Measurements from ENCODE around the gene JADE2. TPM values are rescaled to one million over a fixed set of nuclear protein-coding genes. Genes with fewer than 3 reads are reported as not detected.
"Not testable (repeated sequence)": the region's sequence is repeated elsewhere in the genome, so short reads cannot be mapped to it uniquely, and the experiment has no call there.

Gene JADE2
- total RNA-seq, 2 donors from 2014 or later: 28.0 to 41.0 TPM

DNA sequence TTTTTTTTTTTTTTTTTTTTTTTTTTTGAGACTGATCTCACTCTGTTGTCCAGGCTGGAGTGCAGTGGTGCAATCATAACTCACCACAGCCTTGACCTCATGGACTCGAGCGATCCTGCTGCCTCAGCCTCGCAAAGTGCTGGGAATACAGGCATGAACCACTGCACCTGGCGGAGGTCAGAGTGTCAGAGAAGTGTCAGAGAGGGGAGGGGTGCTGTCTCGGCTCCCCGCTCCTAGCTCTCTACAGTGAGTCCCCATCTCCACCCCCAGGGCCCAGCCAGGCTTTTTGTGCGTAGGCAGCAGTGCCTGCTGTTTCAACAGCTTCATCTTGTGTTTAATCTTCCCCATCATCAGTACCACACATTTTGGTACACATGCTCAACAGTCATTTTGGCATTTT is 68.9 kb downstream of the JADE2 start:
- Histone ChIP-seq H3K27ac (no peak overlapping the region), H3K27me3 (no peaks in the 10 kb centered on the region), H3K4me3 (no peak overlapping the region), H3K9me3 (no peaks in the 10 kb centered on the region), H3K36me3 (replicated peaks in 1 of 2; ENCODE audit: insufficient read depth in 1 of 2, low read depth in 2 of 2) (no peaks in the 10 kb centered on the region), H3K4me1 (peaks cover 14% of the 10 kb centered on the region)
- intact Hi-C loops (cut with DNase I): no loop called here
- no peak for DNase-seq
- no peak for ATAC-seq
- WGBS, 2 donors: 85% methylated on average over 7 of the region's 7 CpGs
- TF ChIP-seq POLR2A (IDR thresholded peaks at IDR 0.05): no peak
- TF ChIP-seq, protein P1, sequence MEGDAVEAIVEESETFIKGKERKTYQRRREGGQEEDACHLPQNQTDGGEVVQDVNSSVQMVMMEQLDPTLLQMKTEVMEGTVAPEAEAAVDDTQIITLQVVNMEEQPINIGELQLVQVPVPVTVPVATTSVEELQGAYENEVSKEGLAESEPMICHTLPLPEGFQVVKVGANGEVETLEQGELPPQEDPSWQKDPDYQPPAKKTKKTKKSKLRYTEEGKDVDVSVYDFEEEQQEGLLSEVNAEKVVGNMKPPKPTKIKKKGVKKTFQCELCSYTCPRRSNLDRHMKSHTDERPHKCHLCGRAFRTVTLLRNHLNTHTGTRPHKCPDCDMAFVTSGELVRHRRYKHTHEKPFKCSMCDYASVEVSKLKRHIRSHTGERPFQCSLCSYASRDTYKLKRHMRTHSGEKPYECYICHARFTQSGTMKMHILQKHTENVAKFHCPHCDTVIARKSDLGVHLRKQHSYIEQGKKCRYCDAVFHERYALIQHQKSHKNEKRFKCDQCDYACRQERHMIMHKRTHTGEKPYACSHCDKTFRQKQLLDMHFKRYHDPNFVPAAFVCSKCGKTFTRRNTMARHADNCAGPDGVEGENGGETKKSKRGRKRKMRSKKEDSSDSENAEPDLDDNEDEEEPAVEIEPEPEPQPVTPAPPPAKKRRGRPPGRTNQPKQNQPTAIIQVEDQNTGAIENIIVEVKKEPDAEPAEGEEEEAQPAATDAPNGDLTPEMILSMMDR (IDR thresholded peaks at IDR 0.05): no peak

GRCh38 chr5:134594797-134595457 is 69.5 kb downstream of the JADE2 start:
- peaks cover 14% of the 10 kb centered on the region for H3K4me1 ChIP-seq
- ATAC-seq: no peak
- WGBS, 2 donors: 85 to 94% methylated on average over 3 of the region's 3 CpGs

DNA sequence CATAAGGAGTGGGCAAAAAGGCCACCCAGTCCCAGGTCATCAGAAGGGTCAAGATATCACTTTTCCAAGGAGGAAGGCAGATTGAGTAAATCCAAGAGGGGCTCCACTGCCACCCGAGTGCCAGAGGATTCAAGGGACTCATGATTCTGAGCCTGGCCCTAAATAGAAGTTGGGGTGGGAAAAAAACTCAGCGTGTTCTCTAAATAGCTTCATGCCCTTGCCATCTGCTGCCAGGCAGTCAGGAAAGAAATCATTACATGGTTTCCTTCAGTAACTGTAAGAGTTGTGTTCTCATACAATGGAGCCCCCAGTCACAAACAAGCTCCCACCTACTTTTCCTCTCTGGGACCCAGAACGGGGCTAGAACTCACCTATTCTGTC is 70.0 kb downstream of the JADE2 start:
- Histone ChIP-seq H3K27me3 (no peaks in the 10 kb centered on the region), H3K27ac (no peak overlapping the region), H3K4me1 (peaks cover 14% of the 10 kb centered on the region), H3K9me3 (no peaks in the 10 kb centered on the region), H3K4me3 (no peak overlapping the region), H3K36me3 (replicated peaks in 1 of 2; ENCODE audit: insufficient read depth in 1 of 2, low read depth in 2 of 2) (no peaks in the 10 kb centered on the region)
- WGBS, 2 donors: 64 to 87% methylated on average over 3 of the region's 3 CpGs
- intact Hi-C loops (cut with DNase I): no loop called here
- TF ChIP-seq, protein P1 (IDR thresholded peaks at IDR 0.05): no peak
- no peak for TF ChIP-seq POLR2A (IDR thresholded peaks at IDR 0.05)
- DNase-seq (no peak), ATAC-seq (no peak)

More at GRCh38 chr5:134594797-134595457, 69.5 kb downstream of the JADE2 start:
- intact Hi-C loops (cut with DNase I): no loop called here
- no peak overlapping the region for H3K4me3 ChIP-seq
- no peaks in the 10 kb centered on the region for H3K27me3 ChIP-seq
- DNase-seq: no peak
- H3K9me3 ChIP-seq: no peaks in the 10 kb centered on the region
- no peak for TF ChIP-seq POLR2A (IDR thresholded peaks at IDR 0.05)
- TF ChIP-seq, protein P1 (IDR thresholded peaks at IDR 0.05): no peak
- no peaks in the 10 kb centered on the region for H3K36me3 ChIP-seq (replicated peaks in 1 of 2; ENCODE audit: insufficient read depth in 1 of 2, low read depth in 2 of 2)
- H3K27ac ChIP-seq: no peak overlapping the region

DNA sequence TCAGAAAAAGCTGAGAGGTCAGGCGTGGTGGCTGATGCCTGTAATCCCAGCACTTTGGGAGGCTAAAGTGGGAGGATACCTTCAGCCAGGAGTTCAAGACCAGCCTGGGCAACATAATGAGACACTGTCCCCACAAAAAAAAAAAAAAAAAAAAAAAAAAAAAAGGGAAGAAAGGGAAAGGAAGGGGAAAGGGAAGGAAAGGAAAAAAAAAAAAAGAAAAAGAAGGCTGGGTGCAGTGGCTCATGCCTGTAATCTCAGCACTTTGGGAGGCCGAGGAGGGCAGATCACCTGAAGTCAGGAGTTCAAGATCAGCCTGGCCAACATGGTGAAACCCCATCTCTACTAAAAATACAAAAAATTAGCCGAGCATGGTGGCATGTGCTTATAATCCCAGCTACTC is 74.3 kb downstream of the JADE2 start:
- H3K27ac ChIP-seq; ATAC-seq; H3K9me3 ChIP-seq; H3K4me3 ChIP-seq; H3K36me3 ChIP-seq (replicated peaks in 1 of 2; ENCODE audit: insufficient read depth in 1 of 2, low read depth in 2 of 2); intact Hi-C loops (cut with DNase I); DNase-seq; H3K27me3 ChIP-seq; H3K4me1 ChIP-seq: not testable (repeated sequence)
- 94 to 96% methylated on average over 3 of the region's 3 CpGs for WGBS, 2 donors

DNA sequence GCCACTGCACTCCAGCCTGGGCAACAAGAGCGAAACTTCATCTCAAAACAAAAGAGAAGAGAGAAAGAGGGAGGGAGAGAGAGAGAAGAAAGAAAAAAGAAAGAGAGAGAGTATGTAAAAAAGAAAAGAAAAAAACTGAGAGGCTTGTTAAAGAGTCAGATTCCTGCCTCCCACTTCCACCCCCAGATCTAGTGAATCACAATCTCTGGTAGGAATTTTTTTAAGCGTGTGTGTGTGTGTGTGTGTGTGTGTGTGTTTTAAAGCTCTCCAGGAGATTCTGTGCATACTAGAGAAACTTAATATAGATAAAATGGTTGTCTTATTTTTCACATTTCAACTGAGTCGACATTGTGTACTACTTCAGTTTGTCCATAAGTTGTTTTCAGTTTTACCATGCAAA is 75.1 kb downstream of the JADE2 start:
- H3K4me3 ChIP-seq: no peak overlapping the region
- no peaks in the 10 kb centered on the region for H3K27me3 ChIP-seq
- DNase-seq (no peak), ATAC-seq (no peak)
- intact Hi-C loops (cut with DNase I): no loop called here
- no peak overlapping the region for H3K27ac ChIP-seq
- no peaks in the 10 kb centered on the region for H3K9me3 ChIP-seq
- TF ChIP-seq, protein P1 (IDR thresholded peaks at IDR 0.05): no peak
- no peak for TF ChIP-seq POLR2A (IDR thresholded peaks at IDR 0.05)
- peaks cover 0 to 4% of the 10 kb centered on the region in 2 donors for H3K36me3 ChIP-seq (replicated peaks in 1 of 2; ENCODE audit: insufficient read depth in 1 of 2, low read depth in 2 of 2)
- H3K4me1 ChIP-seq: no peaks in the 10 kb centered on the region
- WGBS, 2 donors: 70 to 75% methylated on average over 3 of the region's 3 CpGs
